ENCODE measurements around the gene HOMER1.

HOMER1 gene

GRCh38 chr5:79507251-79508205, 6.4 kb downstream of the HOMER1 start:
- no peak for TF ChIP-seq CTCF (IDR thresholded peaks at IDR 0.05; ENCODE audit: control insufficient read depth, extremely low read depth, insufficient read depth)
- DNase-seq (ENCODE audit: low read depth), result no peak
- no peak overlapping the region for H3K4me3 ChIP-seq (ENCODE audit: low read depth, low read length)

- no peak overlapping the region for H3K4me3 ChIP-seq (ENCODE audit: low read depth, low read length)
- TF ChIP-seq CTCF (IDR thresholded peaks at IDR 0.05; ENCODE audit: control insufficient read depth, extremely low read depth, insufficient read depth), result no peak
- no peak for DNase-seq (ENCODE audit: low read depth)
Measured at GRCh38 chr5:79505138-79505537, 8.8 kb downstream of the HOMER1 start.

GRCh38 chr5:79503794-79504495, 10.0 kb downstream of the HOMER1 start:
- H3K4me3 ChIP-seq (ENCODE audit: low read depth, low read length), result peak overlapping the region; percentile 32
- TF ChIP-seq CTCF (IDR thresholded peaks at IDR 0.05; ENCODE audit: control insufficient read depth, extremely low read depth, insufficient read depth), result no peak
- peak; percentile 72 for DNase-seq (ENCODE audit: low read depth)

- no peak for TF ChIP-seq CTCF (IDR thresholded peaks at IDR 0.05; ENCODE audit: control insufficient read depth, extremely low read depth, insufficient read depth)
- DNase-seq (ENCODE audit: low read depth), result no peak
- H3K4me3 ChIP-seq (ENCODE audit: low read depth, low read length), result no peak overlapping the region
Measured at GRCh38 chr5:79499640-79500273, 14.2 kb downstream of the HOMER1 start.

- DNase-seq (ENCODE audit: low read depth), result peak; percentile 92
- H3K4me3 ChIP-seq (ENCODE audit: low read depth, low read length), result no peak overlapping the region
- TF ChIP-seq CTCF (IDR thresholded peaks at IDR 0.05; ENCODE audit: control insufficient read depth, extremely low read depth, insufficient read depth), result no peak
Measured at GRCh38 chr5:79495311-79495710, 18.6 kb downstream of the HOMER1 start.

- no peak for TF ChIP-seq CTCF (IDR thresholded peaks at IDR 0.05; ENCODE audit: control insufficient read depth, extremely low read depth, insufficient read depth)
- no peak for DNase-seq (ENCODE audit: low read depth)
Measured at GRCh38 chr5:79493596-79494345, 20.2 kb downstream of the HOMER1 start.

More at GRCh38 chr5:79493596-79494345, 20.2 kb downstream of the HOMER1 start:
- no peak overlapping the region for H3K4me3 ChIP-seq (ENCODE audit: low read depth, low read length)

All from LNCaP clone FGC (cell line).